Activated B cell treated with CpG ODN at 0.5 μM for 24 hours (primary cell): Measurements from ENCODE around the gene NAP1L1. TPM values are rescaled to one million over a fixed set of nuclear protein-coding genes. Genes with fewer than 3 reads are reported as not detected.
A peak's percentile ranks its signal among the peaks of the same experiment; 100 is the strongest.

Experiments used
- ATAC-seq: fragments of 200-7000 bp; cut with Tn5 transposase; one replicate; pipeline ENCODE4 v1.10.0; 2021; ENCODE audit warnings: low read depth, mild to moderate bottlenecking, moderate library complexity
- CTCF ChIA-PET: fragments of 350-600 bp; sonication (Branson Sonifier 250); formaldehyde crosslinking; loops from one replicate; lab custom pipeline; 2021; ENCODE audit warnings: antibody characterized with exemption; lab: Charles Lee
- POLR2A ChIA-PET: fragments of 350-600 bp; sonication (Branson Sonifier 250); formaldehyde crosslinking; loops from one replicate; lab custom pipeline; 2021; ENCODE audit warnings: antibody characterized with exemption; lab: Charles Lee
- DNase-seq: peaks from one replicate; pipeline ENCODE4 v3.0.0; 2022
- H3K27ac Mint-ChIP-seq: one replicate; pipeline ENCODE4 v1.8.0; 2020; ENCODE audit warnings: mixed read lengths
- H3K27me3 Mint-ChIP-seq: one replicate; pipeline ENCODE4 v1.8.0; 2021; ENCODE audit warnings: mixed read lengths
- H3K36me3 Mint-ChIP-seq: one replicate; pipeline ENCODE4 v1.8.0; 2021; ENCODE audit warnings: low read depth, mixed read lengths
- H3K4me1 Mint-ChIP-seq: one replicate; pipeline ENCODE4 v1.8.0; 2021; ENCODE audit warnings: mixed read lengths
- H3K4me3 Mint-ChIP-seq: one replicate; pipeline ENCODE4 v1.8.0; 2020; ENCODE audit warnings: mild to moderate bottlenecking, mixed read lengths
- H3K9me3 Mint-ChIP-seq: one replicate; pipeline ENCODE4 v1.8.0; 2020; ENCODE audit warnings: mixed read lengths
- CTCF ChIP-seq: fragments of 200-600 bp; IDR thresholded peaks from one replicate; pipeline ENCODE4 v1.8.0; 2022; ENCODE audit warnings: antibody characterized with exemption, mild to moderate bottlenecking
- intact Hi-C: fragments of 100-400 bp; cut with micrococcal nuclease; formaldehyde crosslinking; loops from one replicate; pipeline ENCODE4 v1.15.1; 2024
- total RNA-seq: library from RNA; stranded (reverse); gene quantifications from 2 replicates; pipeline ENCODE4 v1.2.3, GENCODE V29; 2022

The NAP1L1 gene
- total RNA-seq, 1 donor from 2014 or later, result 1,185 TPM

GRCh38 chr12:76020281-76020680 is 64.2 kb downstream of the NAP1L1 start:
- Mint-ChIP-seq H3K36me3 (no peaks in the 10 kb centered on the region), H3K4me3 (peak overlapping the region; percentile 6), H3K9me3 (no peaks in the 10 kb centered on the region), H3K4me1 (peaks cover 19% of the 10 kb centered on the region), H3K27ac (peak overlapping the region; percentile 19), H3K27me3 (peaks cover 21% of the 10 kb centered on the region)
- DNase-seq (no peak), ATAC-seq (peak; percentile 55)
- intact Hi-C loops, result loop anchor here (1.0 to 2.0 kb wide), 2 partner anchors 11 to 41 kb away; partner anchors contain the start of gene PHLDA1
- ChIA-PET POLR2A (interaction anchor here (0.7 to 2.6 kb wide), 2 partner anchors 11 to 90 kb away, joined by 6 to 10 read pairs; partner anchors contain the start of gene PHLDA1), CTCF (interaction anchor here (0.8 kb wide), 1 partner anchor 17 kb away, joined by 3 read pairs; no protein-coding TSS in a partner anchor)
- TF ChIP-seq CTCF, result no peak

GRCh38 chr12:76018672-76019071 is 65.8 kb downstream of the NAP1L1 start:
- no peak overlapping the region for H3K27ac Mint-ChIP-seq

GRCh38 chr12:76018111-76018510 is 66.4 kb downstream of the NAP1L1 start:
- intact Hi-C loops, result no loop called here
- no peak overlapping the region for H3K27ac Mint-ChIP-seq
- no peaks in the 10 kb centered on the region for H3K36me3 Mint-ChIP-seq
- ChIA-PET POLR2A (no interaction called here), CTCF (no interaction called here)
- no peaks in the 10 kb centered on the region for H3K9me3 Mint-ChIP-seq
- ATAC-seq (no peak), DNase-seq (no peak)
- peaks cover 13% of the 10 kb centered on the region for H3K4me1 Mint-ChIP-seq
- H3K4me3 Mint-ChIP-seq, result no peak overlapping the region
- H3K27me3 Mint-ChIP-seq, result peaks cover 15% of the 10 kb centered on the region
- no peak for TF ChIP-seq CTCF

More at GRCh38 chr12:76018672-76019071, 65.8 kb downstream of the NAP1L1 start:
- no peaks in the 10 kb centered on the region for H3K9me3 Mint-ChIP-seq
- ChIA-PET POLR2A (no interaction called here), CTCF (no interaction called here)
- ATAC-seq, result no peak
- H3K27me3 Mint-ChIP-seq, result peaks cover 15% of the 10 kb centered on the region
- H3K4me3 Mint-ChIP-seq, result no peak overlapping the region
- TF ChIP-seq CTCF, result no peak
- DNase-seq, result no peak
- intact Hi-C loops, result no loop called here
- H3K4me1 Mint-ChIP-seq, result peaks cover 13% of the 10 kb centered on the region
- no peaks in the 10 kb centered on the region for H3K36me3 Mint-ChIP-seq

- H3K4me1 Mint-ChIP-seq, result no peaks in the 10 kb centered on the region
- CTCF ChIA-PET, result no interaction called here
- no peaks in the 10 kb centered on the region for H3K9me3 Mint-ChIP-seq
- H3K36me3 Mint-ChIP-seq, result no peaks in the 10 kb centered on the region
- H3K27me3 Mint-ChIP-seq, result peaks cover 18% of the 10 kb centered on the region
- no peak for ATAC-seq
- intact Hi-C loops, result no loop called here
- H3K27ac Mint-ChIP-seq, result no peak overlapping the region
- no peak for TF ChIP-seq CTCF
- POLR2A ChIA-PET, result no interaction called here
- no peak overlapping the region for H3K4me3 Mint-ChIP-seq
- DNase-seq, result no peak
These were observed 70.5 kb downstream of the NAP1L1 start for GRCh38 chr12:76014007-76014406.

GRCh38 chr12:76013603-76014002 is 70.9 kb downstream of the NAP1L1 start:
- H3K9me3 Mint-ChIP-seq, result no peaks in the 10 kb centered on the region
- H3K4me3 Mint-ChIP-seq, result no peak overlapping the region
- CTCF ChIA-PET, result no interaction called here
- DNase-seq (no peak), ATAC-seq (no peak)
- intact Hi-C loops, result no loop called here
- no peak for TF ChIP-seq CTCF
- peaks cover 18% of the 10 kb centered on the region for H3K27me3 Mint-ChIP-seq
- POLR2A ChIA-PET, result no interaction called here
- H3K27ac Mint-ChIP-seq, result no peak overlapping the region
- H3K4me1 Mint-ChIP-seq, result no peaks in the 10 kb centered on the region
- H3K36me3 Mint-ChIP-seq, result no peaks in the 10 kb centered on the region
